ENCODE measurements around the gene SPTBN4. TPM values are rescaled to one million over a fixed set of nuclear protein-coding genes. Genes with fewer than 3 reads are reported as not detected.
A peak's percentile ranks its signal among the peaks of the same experiment; 100 is the strongest.

The SPTBN4 gene
- total RNA-seq, 2 donors from 2014 or later: 0.29 to 0.74 TPM

- no peaks in the 10 kb centered on the region for H3K9me3 ChIP-seq
- peak overlapping the region; percentile 85 for H3K4me3 ChIP-seq
- no peak for DNase-seq
- no peaks in the 10 kb centered on the region for H3K36me3 ChIP-seq
- TF ChIP-seq, protein P1, sequence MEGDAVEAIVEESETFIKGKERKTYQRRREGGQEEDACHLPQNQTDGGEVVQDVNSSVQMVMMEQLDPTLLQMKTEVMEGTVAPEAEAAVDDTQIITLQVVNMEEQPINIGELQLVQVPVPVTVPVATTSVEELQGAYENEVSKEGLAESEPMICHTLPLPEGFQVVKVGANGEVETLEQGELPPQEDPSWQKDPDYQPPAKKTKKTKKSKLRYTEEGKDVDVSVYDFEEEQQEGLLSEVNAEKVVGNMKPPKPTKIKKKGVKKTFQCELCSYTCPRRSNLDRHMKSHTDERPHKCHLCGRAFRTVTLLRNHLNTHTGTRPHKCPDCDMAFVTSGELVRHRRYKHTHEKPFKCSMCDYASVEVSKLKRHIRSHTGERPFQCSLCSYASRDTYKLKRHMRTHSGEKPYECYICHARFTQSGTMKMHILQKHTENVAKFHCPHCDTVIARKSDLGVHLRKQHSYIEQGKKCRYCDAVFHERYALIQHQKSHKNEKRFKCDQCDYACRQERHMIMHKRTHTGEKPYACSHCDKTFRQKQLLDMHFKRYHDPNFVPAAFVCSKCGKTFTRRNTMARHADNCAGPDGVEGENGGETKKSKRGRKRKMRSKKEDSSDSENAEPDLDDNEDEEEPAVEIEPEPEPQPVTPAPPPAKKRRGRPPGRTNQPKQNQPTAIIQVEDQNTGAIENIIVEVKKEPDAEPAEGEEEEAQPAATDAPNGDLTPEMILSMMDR (IDR thresholded peaks at IDR 0.05): no peak
- peaks cover 16% of the 10 kb centered on the region for H3K4me1 ChIP-seq
- H3K9ac ChIP-seq (ENCODE audit: low read depth in 2 of 2, low read length in 2 of 2): peak overlapping the region; percentile 85 to 95
- peaks cover 6% of the 10 kb centered on the region for H3K27me3 ChIP-seq
- H3K27ac ChIP-seq: peak overlapping the region; percentile 94
- intact Hi-C loops (cut with DNase I): loop anchor here (10.0 kb wide), 1 partner anchor 160 kb away; no protein-coding TSS in a partner anchor
Observed at GRCh38 chr19:40465025-40465556, 1.7 kb upstream of the SPTBN4 start.

DNA sequence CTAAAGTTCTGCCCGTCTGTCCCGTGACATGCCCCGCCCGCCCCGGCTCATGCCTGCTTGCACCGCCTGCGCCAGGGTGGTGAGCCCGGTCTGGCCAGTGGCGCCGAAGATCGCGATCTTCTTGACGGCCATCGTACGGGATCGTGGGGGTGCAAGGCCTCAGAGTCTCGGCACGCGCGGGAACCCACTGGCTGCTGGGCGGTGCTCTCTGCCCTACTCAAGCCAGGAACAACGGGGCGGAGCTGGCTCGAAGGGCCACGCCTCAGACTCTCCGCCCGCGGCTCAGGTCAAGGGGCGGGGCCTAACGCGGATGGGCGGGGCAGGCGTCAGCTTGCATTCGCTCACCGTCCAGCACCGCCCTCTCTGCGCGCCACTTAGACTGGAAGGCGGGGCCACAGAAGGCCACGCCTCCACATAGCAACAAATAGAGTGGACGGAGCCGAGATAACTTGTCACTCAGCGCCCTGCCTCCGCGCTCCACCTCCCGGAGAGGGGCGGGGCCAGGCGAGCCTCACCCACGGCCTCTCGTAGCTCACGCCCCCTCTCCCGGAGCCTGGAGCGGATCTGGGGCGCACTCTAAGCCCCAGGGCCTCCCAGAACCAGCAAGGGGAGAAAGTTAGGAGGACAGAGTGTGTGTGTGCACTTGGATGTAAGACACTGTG lies 1.1 kb upstream of the SPTBN4 start, which contains the start of gene BLVRB:
BLVRB (minus strand) TSS at position 189 of the 662 bp plus-strand sequence; CDS start at position 132, 57 bp downstream.
- H3K27ac ChIP-seq: peak within 1 kb of the TSS; percentile 94
- peaks cover 16% of the 10 kb centered on the region for H3K4me1 ChIP-seq
- H3K27me3 ChIP-seq: peaks cover 6% of the 10 kb centered on the region
- no peaks in the 10 kb centered on the region for H3K36me3 ChIP-seq
- DNase-seq: peak; percentile 100
- peak within 1 kb of the TSS; percentile 85 for H3K4me3 ChIP-seq
- H3K9me3 ChIP-seq: no peaks in the 10 kb centered on the region
- peak within 1 kb of the TSS; percentile 85 to 95 for H3K9ac ChIP-seq (ENCODE audit: low read depth in 2 of 2, low read length in 2 of 2)
- TF ChIP-seq, protein P1 (IDR thresholded peaks at IDR 0.05): no peak
- intact Hi-C loops (cut with DNase I): loop anchor here (10.0 kb wide), 1 partner anchor 161 kb away; no protein-coding TSS in a partner anchor

- H3K9ac ChIP-seq (ENCODE audit: low read depth in 2 of 2, low read length in 2 of 2): peak overlapping the region; percentile 58 to 77
- peak; percentile 37 for DNase-seq
- peak overlapping the region; percentile 94 for H3K27ac ChIP-seq
- no peaks in the 10 kb centered on the region for H3K9me3 ChIP-seq
- peak overlapping the region; percentile 85 for H3K4me3 ChIP-seq
- peaks cover 6% of the 10 kb centered on the region for H3K27me3 ChIP-seq
- peaks cover 16% of the 10 kb centered on the region for H3K4me1 ChIP-seq
- intact Hi-C loops (cut with DNase I): loop anchor here (10.0 kb wide), 1 partner anchor 162 kb away; no protein-coding TSS in a partner anchor
- no peaks in the 10 kb centered on the region for H3K36me3 ChIP-seq
- TF ChIP-seq, protein P1 (IDR thresholded peaks at IDR 0.05): no peak
Observed at GRCh38 chr19:40466219-40466984, 399 bp upstream of the SPTBN4 start.

DNA sequence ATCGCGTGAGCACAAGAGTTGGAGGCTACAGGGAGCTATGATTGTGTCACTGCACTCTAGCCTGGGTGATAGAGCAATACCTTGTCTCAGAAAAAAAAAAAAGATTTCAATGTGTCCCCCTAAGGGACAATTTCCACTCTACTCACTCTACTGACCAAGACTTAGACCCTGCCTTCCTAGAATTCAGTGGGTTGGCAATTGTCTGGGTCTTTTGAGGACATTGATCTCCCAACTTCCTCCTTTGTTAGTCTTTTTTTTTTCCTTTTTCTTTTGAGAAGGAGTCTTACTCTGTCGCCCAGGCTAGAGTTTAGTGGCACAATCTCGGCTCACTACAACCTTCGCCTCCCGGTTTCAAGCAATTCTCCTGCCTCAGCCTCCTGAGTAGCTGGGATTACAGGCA lies 2.2 kb downstream of the SPTBN4 start:
- Histone ChIP-seq H3K9me3 (no peaks in the 10 kb centered on the region), H3K27ac (no peak overlapping the region), H3K4me3 (no peak overlapping the region), H3K9ac (ENCODE audit: low read depth in 2 of 2, low read length in 2 of 2) (no peak overlapping the region), H3K4me1 (peaks cover 13% of the 10 kb centered on the region), H3K27me3 (peaks cover 6% of the 10 kb centered on the region), H3K36me3 (no peaks in the 10 kb centered on the region)
- no peak for DNase-seq
- TF ChIP-seq, protein P1 (IDR thresholded peaks at IDR 0.05): no peak
- intact Hi-C loops (cut with DNase I): loop anchor here (10.0 kb wide), 1 partner anchor 164 kb away; no protein-coding TSS in a partner anchor

GRCh38 chr19:40471111-40471510 lies 4.3 kb downstream of the SPTBN4 start:
- Histone ChIP-seq H3K4me3 (no peak overlapping the region), H3K9me3 (no peaks in the 10 kb centered on the region), H3K4me1 (peaks cover 4% of the 10 kb centered on the region), H3K27me3 (peaks cover 6% of the 10 kb centered on the region), H3K36me3 (no peaks in the 10 kb centered on the region), H3K9ac (ENCODE audit: low read depth in 2 of 2, low read length in 2 of 2) (no peak overlapping the region), H3K27ac (no peak overlapping the region)
- intact Hi-C loops (cut with DNase I): no loop called here
- no peak for DNase-seq
- TF ChIP-seq, protein P1 (IDR thresholded peaks at IDR 0.05): no peak
